ENCODE results near the gene LDLRAD2. TPM values are rescaled to one million over a fixed set of nuclear protein-coding genes. Genes with fewer than 3 reads are reported as not detected.

The LDLRAD2 gene
- total and polyA plus RNA-seq, 2 of the 8 experiments (the other 6 are each of a cell fraction or from before 2014, with no cell fraction given): 0.48 to 0.74 TPM

GRCh38 chr1:21857840-21858670 lies 46.0 kb downstream of the LDLRAD2 start (continued):
- no peak for TF ChIP-seq HDAC2 (IDR thresholded peaks at IDR 0.05; ENCODE audit: borderline replicate concordance in 1 of 2, low read depth in 2 of 2, low read length in 2 of 2)
- no peak for TF ChIP-seq CHD2 (IDR thresholded peaks at IDR 0.05; ENCODE audit: low read length)
- TF ChIP-seq KDM1A (IDR thresholded peaks at IDR 0.05; ENCODE audit: borderline replicate concordance, low read length): no peak
- no peak for TF ChIP-seq EZH2 (IDR thresholded peaks at IDR 0.05; ENCODE audit: low read depth, low read length, severe bottlenecking)
- TF ChIP-seq CREB1 (IDR thresholded peaks at IDR 0.05): no peak

Data from H1 (cell line).